ENCODE measurements around the gene OOSP1.
"Not testable (repeated sequence)": the region's sequence is repeated elsewhere in the genome, so short reads cannot be mapped to it uniquely, and the experiment has no call there.

Gene OOSP1

GRCh38 chr11:59960502-59961381 lies 22.5 kb downstream of the OOSP1 start:
- no peak for DNase-seq

- no peak for DNase-seq
Observed at GRCh38 chr11:59962107-59962482, 23.9 kb downstream of the OOSP1 start.

GRCh38 chr11:59963733-59964132 lies 25.5 kb downstream of the OOSP1 start, which contains the start of gene OOSP4A:
TSS of gene OOSP4A (plus strand) at chr11:59964033. CDS start at chr11:59964033, 0 bp downstream.
- DNase-seq = no peak

GRCh38 chr11:59965424-59965823 lies 27.2 kb downstream of the OOSP1 start:
- DNase-seq = no peak

GRCh38 chr11:59966201-59966600 lies 28.0 kb downstream of the OOSP1 start:
- no peak for DNase-seq

- DNase-seq = no peak
Observed at GRCh38 chr11:59967677-59968394, 29.6 kb downstream of the OOSP1 start.

- DNase-seq = no peak
Observed at GRCh38 chr11:59968395-59968783, 30.2 kb downstream of the OOSP1 start.

- DNase-seq = no peak
Observed at GRCh38 chr11:59973097-59973496, 34.9 kb downstream of the OOSP1 start.

GRCh38 chr11:59981106-59981770 lies 43.0 kb downstream of the OOSP1 start:
- no peak for DNase-seq

- not testable (repeated sequence) for DNase-seq
Observed at GRCh38 chr11:59982037-59982436, 43.8 kb downstream of the OOSP1 start.

GRCh38 chr11:59983212-59983611 lies 45.0 kb downstream of the OOSP1 start:
- DNase-seq = no peak

- no peak for DNase-seq
Observed at GRCh38 chr11:59984368-59984767, 46.1 kb downstream of the OOSP1 start.

- DNase-seq = no peak
Observed at GRCh38 chr11:59990421-59990820, 52.2 kb downstream of the OOSP1 start.

- DNase-seq = no peak
Observed at GRCh38 chr11:59992425-59992824, 54.2 kb downstream of the OOSP1 start.

GRCh38 chr11:59997800-59998199 lies 59.6 kb downstream of the OOSP1 start:
- DNase-seq = no peak

- no peak for DNase-seq
Observed at GRCh38 chr11:59999691-60000090, 61.5 kb downstream of the OOSP1 start.

GRCh38 chr11:60003729-60004128 lies 65.5 kb downstream of the OOSP1 start:
- DNase-seq = no peak

GRCh38 chr11:60005360-60005759 lies 67.1 kb downstream of the OOSP1 start:
- DNase-seq = no peak

Data from NCI-H774 (cell line).